HG03139 (cell line): ENCODE data around the gene C1QL2.

Experiments
- ATAC-seq: cut with Tn5 transposase; IDR thresholded peaks from one replicate; pipeline ENCODE4 v1.9.1; 2021; ENCODE audit not compliant: unreplicated experiment

The C1QL2 gene

DNA sequence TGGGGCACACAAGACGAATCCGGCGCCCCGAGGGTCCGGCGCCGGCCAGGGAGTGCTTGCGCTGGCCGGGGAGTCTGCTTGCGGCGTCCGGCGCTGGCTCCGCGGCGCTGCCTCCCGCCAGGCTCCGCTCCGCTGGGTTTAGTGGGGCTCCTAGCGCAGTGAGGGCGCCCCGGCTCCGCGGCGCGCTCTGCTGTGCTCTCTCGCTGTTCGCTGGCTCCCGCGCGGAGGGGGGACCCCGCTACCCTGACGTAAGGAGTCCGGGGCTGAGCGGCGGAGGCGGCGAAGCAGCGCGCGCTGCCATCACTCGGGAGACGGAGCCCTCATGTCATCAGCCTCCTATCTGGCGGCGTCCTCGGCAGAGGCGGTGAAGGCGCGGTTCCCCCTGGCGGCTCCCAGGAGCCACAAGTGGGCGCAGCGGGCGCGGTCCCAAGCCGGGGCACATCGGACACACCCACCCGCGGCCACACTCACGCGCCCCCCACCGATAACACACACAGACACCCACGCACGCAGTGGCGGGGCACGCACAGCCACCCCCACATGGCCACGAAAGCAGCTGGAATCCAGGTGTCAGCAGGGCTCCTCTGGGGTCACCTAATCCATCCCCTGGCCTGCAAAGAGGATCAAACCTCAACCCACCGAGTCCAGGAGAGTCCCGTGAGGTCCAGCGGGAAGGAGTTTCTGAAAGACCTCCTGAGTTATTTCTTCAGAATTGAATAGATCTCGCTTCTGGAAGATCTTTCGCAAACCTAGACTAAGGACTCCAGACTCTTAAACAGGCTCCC lies at the start of gene C1QL2:
C1QL2 (minus strand) TSS at position 189 of the 785 bp plus-strand sequence. CDS start 482 bp downstream, outside the sequence.
- no peak for ATAC-seq

DNA sequence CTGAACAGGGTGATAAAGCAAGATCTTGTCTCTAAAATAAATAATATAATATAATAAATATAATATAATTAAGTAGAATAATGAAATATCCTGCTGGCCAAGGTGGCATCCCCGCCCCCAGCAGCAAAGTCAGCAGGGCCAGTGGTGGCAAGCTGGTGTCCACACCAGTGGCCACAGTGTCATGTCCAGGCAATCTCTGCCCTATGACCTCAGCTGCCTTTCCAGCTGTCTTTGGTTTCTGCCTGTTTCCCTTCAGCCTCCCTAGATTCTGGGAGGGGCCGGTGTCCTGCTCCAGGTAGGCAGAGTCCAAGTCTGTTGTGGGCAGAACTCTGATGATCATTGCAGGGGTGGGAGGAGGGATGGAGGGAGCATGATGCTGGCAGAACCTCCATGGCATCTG lies 48.9 kb upstream of the C1QL2 start:
- no peak for ATAC-seq

DNA sequence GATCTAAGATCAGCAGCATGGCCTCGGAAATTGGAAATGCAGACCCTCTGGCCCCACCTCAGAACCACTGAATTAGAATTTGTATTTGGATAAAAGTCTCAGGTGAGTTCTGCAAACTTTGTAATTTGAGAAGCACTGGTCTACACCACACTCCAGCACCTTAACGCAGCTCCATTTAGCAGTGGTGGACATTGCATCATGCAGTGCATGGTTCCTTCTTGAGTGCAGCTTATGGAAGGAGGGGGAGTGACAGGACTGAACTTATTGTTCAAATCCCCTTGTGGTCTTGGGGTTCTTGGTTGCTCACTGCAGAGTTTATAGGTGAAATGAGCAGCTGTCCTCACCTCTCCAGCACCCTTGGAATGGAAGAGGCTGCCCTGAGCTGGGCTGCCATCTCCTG lies 47.6 kb upstream of the C1QL2 start:
- no peak for ATAC-seq

DNA sequence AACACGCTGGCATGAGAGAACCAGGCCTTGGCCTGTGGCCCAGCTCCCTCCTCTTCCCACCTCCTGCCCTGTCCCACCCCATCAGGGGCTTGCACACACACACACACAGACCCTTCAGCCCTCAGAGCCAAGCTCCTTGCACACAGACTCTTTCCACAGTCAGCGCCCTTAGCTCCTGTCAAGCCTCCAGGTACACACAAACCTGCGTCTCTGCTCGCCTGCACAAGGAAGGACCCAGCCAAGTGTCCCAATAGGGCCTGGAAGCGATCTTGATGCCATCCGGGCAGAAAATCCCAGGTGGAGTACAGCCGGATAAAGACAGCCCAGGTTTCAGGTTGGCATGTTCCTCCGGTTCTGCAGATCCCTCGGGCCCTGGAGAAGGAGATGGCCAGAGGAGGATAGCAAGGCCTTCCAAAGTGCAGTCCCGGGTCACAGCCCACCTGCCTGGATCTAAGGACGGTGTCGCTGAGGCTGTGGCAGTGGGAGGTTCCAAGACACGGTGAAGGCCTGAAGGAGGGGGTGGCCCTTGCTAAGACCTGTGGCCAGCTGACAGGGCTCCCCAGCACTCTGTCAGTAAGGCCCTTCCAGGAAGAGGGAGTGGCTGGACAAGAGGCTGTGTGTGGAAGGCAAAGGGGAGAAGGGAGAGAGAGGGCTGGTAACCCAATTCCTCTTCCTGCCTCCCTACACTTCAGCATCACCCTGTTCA lies 46.6 kb upstream of the C1QL2 start:
- no peak for ATAC-seq

DNA sequence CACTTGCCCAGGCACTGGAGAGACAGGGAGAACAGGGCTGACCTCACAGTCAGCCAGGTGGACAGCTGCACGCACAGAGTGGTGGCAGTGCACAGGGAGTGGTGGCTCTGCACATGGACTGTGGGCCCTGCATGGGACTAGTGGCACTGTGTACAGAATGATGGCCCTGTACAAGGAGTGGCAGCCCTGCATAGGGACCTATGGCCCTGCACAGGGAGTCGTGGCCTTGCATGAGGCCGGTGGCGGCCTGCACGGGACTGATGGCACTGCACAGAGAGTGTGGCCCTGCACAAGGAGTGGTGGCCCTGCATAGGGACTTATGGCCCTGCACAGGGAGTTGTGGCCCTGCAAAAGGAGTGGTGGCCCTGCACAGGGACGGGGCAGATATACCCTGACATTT lies 46.0 kb upstream of the C1QL2 start:
- no peak for ATAC-seq

DNA sequence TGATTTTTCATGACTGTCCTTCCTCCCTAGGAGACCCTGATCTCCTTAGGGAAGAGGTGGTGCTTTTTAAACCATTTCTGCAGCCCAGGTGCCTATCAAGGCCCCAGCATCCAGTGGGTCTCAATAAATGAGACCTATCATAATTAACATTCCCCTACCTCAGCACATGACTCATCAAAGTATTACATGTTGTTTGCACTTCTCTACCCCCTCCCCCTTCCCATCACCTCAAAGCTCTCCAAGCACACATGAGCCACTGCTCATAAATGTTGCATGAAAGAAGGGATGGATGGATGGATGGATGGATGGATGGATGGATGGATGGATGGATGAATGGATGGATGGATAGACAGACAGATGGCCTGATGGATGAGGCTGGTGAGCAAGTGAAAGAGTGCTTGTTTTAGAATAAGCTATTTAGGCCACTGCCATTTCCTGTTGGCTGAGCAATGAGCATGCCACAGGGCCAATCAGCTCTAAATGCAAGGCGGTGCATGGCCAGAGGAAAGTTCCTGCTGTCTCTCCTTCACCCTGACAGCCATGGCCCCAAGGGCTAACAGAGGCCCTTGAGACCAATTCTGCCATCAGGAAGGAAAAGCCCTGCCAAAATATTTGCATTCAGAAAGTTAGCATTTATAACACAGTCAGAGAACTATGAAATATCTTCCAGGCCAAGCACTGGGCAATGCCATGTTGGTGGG lies 44.2 kb upstream of the C1QL2 start:
- no peak for ATAC-seq

DNA sequence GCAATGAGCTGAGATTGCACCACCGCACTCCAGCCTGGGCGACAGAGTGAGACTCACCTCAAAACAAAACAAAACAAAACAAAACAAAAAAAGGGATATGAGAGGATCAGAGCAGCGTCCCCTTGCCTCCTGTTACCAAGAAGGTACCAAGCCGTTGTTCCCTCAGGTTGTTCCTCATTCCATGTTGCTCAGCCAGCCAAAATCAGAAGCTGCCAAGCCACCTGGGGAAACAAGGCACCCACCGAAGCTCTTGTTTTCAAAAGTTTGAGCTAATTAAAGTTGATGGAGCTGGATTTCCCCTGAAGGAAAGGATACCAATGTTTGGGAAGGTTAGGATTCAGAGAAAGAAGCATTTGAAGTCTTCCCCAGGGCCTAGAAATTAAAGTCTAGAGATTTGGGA lies 43.3 kb upstream of the C1QL2 start:
- no peak for ATAC-seq

DNA sequence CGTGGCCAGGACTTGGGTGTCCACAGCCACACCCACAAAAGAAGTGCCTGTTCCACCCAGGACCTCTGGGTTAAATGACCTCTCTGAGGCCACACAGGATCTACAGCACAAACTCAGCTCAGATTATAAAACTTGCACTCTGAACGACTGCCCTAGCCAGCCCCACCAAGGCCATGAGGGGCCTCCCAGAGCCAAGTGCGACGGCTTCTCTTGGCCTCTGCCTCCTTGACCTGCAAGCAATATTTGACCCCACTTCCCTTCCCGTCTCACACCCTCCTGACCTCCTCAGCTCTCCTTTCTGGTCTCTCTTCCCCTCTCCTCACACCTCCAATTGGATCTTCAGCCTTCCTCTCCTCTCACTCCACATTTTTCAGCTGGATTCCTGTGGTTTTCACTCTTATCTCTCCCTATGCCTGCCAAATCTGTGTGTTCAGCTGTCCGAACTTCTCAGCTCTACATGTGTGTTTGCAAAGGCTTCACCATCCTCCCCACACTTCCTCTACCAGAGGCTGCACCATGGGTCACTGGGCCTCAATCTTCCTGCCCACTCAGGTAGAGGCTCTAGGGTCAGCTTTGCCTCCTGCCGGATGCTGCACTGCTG lies 39.8 kb upstream of the C1QL2 start:
- no peak for ATAC-seq

DNA sequence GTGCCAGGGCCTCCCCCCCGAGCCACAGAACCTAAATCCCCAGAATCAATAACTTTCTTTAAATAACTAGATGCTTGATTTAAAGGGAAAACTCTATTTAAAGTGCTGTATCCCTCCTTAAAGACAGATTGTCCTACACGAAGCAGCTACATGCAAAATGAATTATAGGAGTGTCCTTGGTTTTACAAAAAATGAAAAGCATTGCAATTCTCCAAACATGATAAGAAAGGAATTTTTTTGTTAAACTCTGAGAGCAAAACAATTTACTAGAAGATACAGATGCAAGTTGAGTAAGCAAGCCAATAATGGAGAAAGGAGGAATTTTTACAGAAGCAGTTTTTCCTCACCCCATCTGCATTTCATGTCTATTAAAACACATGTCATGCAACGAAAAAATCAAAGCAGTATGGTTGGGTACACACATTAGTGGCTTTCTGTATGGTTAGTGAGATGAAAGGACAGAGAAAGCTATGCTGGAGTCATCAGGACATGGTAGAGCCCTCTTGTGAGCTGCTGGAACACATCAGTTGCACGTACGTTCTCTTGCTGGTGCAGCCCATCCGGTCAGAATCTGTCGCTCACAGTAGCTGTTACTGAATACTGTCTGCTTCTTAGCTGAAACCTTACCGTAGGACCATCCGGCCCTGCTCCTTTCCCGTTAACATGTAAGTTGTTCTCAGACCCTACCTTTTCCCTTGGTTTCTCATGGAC lies 39.1 kb upstream of the C1QL2 start:
- ATAC-seq, result no peak

DNA sequence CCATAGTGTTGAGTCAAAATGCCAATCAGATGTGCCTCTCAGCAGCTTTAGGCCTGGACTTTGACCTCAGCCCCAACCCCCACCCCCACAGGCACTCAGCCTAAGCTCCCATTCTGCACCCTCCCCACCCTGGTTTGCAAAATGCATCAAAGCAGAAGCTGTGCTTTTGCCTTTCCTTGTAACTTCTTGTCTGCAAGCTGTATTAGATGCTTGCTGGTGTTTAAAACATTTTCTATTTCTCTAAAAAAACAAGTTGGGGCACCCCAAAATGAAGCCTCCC lies 38.5 kb upstream of the C1QL2 start:
- no peak for ATAC-seq

DNA sequence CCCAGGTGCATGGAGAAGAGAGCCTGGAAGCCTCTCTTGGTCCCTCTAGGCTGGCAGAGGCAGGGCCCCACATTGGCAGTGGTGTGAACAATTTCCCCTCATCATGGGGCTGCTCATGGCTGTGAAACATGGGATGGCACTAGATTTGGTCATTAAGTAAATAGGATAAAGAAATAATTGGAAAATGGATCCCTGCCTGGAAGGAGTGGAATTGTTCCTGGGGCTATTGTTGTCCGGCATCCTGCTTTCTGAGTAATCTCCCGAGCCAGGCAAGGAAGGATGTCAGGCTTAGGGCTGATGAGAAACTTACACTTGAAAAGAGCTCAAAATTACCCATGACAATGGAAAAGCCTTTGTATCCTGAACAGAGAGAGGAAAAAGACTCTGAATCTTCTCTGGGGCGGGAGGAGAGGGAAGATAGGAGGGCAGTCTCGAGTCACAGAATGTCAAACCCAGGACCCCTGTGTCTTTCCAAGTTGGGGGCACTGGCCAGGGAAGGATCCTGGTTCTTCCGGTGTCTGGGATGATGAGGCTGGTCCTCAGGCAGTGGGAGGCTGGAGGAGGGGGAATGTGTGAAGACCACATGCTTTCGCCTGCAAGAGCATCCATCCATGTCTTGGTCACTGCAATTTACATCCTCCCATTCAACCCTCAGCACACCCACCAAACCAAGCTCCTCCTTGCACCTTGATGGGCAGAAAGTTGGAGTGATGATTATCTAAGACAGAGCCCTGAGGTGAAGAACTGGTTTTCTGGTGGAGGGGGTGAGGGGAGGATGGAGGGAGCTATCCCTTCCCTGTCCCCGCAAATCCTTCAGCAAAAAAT lies 38.0 kb upstream of the C1QL2 start:
- no peak for ATAC-seq

DNA sequence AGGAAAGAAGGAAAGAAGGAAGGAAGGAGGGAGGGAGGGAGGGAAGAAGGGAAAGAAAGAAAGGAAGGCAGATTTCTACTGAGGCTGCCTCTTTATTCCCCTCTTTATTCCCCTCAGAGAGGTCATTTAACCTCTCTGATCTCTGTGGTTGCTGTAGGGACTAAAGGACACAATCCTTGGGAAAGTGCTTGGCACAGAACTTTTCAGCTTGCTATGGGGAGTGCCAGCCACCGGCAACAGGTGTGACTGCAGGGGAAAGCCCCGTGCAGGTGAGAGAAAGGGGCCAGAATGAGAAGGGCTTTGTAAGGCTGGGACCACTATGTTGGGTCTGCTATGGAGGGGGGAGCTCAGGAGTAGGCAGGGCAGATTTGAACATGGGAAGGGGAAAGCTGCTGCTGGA lies 37.3 kb upstream of the C1QL2 start:
- ATAC-seq, result no peak

DNA sequence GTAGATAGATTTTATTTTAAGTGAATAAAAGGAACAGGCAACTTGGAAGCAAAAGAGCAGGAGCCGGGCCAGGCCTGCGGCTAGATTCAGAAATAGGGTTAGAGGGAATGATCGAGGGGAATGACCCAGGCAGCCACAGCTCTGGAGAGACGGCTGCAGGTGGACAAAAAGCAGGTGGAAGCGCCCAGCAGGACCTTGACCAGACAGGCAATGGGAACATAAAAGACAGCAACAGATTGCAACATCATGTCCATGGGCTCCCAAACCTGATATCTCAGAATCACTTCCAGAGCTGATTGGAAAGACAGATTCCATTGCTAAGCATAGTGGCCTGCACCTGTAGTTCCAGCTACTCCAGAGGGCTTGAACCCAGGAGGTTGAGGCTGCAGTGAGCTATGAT lies 36.5 kb upstream of the C1QL2 start:
- ATAC-seq, result no peak

DNA sequence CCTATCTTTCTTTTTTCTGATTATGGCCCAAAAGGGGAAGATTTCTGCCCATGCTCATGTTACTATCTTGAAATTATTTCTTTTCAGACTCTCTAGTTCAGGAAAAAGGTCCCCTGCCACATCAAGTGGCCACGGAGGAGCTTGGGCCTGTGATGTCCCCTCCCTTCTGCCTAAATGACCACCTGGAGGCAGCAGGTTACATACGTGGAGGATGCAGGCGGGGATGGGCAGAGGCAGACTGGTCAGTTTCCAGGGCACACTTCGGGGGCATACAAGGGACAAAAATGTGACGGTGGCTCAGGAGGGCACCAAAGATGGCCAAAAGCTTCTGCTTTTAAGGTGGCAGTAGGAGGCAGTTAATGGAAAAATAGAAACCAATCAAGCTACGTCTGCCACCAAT lies 34.3 kb upstream of the C1QL2 start:
- no peak for ATAC-seq

DNA sequence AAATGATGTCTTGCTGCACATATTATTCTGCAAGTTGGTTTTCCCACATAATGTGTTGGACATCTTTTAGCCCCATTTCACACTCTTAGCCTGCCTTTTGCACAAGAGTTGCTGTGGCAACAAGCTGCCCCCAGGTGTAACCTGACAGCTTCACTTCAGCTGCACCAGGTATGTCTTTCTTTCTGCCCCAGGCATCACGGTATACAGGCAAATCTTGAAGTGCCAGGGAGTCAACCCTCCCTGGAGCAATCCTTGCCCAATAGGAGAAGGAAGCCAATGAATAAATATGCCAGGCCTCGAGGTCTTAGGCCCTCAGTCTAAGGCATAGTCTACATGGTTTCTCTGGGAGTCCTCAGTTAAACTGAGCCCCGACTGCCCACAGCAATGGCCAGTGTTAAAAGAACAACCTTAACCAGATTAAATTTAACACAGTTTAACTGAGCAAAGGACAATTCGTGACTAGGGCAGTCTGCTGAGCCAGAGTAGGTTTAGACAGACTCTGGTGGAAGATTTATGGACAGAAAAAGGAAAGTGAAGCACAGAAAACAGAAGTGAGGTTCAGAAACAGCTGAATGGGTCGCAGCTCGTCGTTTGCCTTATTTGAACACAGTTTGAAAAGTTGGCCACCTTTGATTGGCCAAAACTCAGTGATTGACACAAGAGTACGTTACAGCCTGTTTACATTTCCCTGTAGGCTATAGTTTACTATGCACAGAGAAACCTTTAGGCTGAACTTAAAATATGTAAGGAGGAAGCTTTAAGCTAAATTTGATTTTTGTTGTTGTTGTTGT lies 32.0 kb upstream of the C1QL2 start:
- no peak for ATAC-seq

DNA sequence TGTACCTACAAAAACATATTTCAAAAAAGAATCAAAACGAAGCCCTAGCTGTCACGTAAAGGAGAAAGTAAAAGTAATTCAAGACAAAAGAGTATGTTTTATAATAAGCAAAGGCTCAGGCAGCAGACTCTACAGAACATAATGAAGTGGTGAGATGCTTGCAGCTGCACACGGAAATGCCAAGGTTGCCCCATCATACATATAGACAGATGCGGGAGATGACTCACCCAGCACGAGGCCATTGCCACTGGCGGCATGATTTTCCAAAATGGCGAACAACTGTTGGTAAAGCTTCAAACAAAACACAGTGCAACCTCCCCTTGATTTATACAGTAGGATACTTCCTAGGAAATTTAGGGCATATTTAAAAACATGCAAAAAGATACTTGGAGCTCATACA lies 26.0 kb upstream of the C1QL2 start:
- ATAC-seq, result no peak

DNA sequence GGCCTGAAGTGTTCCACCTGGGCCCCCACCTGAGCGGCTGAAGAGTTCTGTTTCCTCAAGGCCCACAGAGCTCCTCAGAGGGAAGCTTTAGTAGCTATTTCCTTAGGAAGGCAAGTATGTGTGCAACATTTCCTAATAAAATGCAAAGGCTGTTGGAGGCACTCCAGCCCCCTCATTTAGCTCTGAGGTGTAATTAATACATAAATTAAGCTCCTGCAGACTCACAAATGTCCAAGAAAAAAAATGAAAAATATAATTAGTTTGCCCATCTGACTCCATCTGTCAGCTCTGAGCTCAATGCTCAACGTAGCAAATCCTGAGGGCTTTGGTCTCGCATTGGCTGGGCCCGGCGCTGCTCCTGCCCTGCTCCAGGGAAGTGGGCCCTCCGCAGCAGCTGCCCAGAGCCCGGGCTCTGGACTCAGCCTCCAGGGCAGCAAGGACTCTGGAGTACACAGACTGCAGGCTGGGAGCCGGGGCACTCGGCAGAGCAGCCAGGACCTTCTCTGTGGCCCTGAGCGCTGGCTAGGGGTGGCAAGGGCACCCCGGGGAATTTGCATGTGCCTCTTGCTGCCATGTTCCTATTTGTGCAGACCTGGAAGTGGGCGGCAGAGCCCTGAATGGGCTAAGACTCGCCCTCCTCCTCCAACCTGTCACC lies 23.4 kb upstream of the C1QL2 start:
- ATAC-seq, result no peak

DNA sequence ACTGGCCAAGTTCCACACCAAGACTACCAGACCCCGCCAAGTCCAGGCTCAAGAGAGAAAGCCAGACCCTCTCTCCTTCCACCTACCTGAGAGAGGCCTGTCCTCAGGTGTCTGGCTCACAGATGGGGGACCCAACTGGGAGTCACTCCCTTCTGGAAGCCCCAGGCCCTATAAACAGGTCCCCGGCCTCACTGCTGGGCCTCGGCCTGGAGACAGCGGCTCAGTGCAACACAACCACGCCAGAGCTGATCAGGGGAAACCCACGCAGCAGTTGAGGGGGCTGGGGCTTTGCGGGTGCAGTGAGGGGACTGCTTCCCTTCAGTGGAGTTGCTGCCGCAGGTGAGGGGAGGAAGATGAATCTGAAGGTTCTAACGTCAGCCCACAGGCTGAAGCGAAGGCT lies 22.8 kb upstream of the C1QL2 start:
- ATAC-seq, result no peak

DNA sequence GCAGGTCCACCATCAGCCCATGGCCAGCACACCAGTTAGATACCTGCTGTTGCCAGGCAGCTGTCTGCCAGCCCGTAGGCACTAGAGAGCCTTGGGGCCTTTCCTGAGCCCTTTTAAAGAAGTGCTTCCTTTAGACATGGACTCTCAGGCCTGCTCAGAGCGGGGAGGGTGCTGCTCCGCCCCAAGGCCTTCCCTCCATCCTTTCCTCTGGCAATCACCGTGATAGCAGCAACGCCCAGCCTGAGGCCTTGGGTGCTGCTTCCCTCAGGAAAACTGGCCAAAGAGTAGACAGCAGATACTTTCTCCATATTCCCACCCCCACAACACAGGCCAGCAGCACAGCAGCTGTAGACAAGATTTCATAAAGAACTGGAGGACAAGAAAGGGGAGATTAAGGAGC lies 22.3 kb upstream of the C1QL2 start:
- ATAC-seq, result no peak
